Activated B cell treated with CpG ODN at 0.5 μM for 24 hours (primary cell): ENCODE measurements around the gene LGALS8. TPM values are rescaled to one million over a fixed set of nuclear protein-coding genes. Genes with fewer than 3 reads are reported as not detected.

Experiments
- ATAC-seq: fragments of 200-7000 bp; cut with Tn5 transposase; one replicate; pipeline ENCODE4 v1.10.0; 2021; ENCODE audit warnings: low read depth, mild to moderate bottlenecking, moderate library complexity
- CTCF ChIA-PET: fragments of 350-600 bp; sonication (Branson Sonifier 250); formaldehyde crosslinking; loops from one replicate; lab custom pipeline; 2021; ENCODE audit warnings: antibody characterized with exemption; lab: Charles Lee
- POLR2A ChIA-PET: fragments of 350-600 bp; sonication (Branson Sonifier 250); formaldehyde crosslinking; loops from one replicate; lab custom pipeline; 2021; ENCODE audit warnings: antibody characterized with exemption; lab: Charles Lee
- DNase-seq: peaks from one replicate; pipeline ENCODE4 v3.0.0; 2022
- H3K27ac Mint-ChIP-seq: one replicate; pipeline ENCODE4 v1.8.0; 2020; ENCODE audit warnings: mixed read lengths
- H3K27me3 Mint-ChIP-seq: one replicate; pipeline ENCODE4 v1.8.0; 2021; ENCODE audit warnings: mixed read lengths
- H3K36me3 Mint-ChIP-seq: one replicate; pipeline ENCODE4 v1.8.0; 2021; ENCODE audit warnings: low read depth, mixed read lengths
- H3K4me1 Mint-ChIP-seq: one replicate; pipeline ENCODE4 v1.8.0; 2021; ENCODE audit warnings: mixed read lengths
- H3K4me3 Mint-ChIP-seq: one replicate; pipeline ENCODE4 v1.8.0; 2020; ENCODE audit warnings: mild to moderate bottlenecking, mixed read lengths
- H3K9me3 Mint-ChIP-seq: one replicate; pipeline ENCODE4 v1.8.0; 2020; ENCODE audit warnings: mixed read lengths
- intact Hi-C: fragments of 100-400 bp; cut with micrococcal nuclease; formaldehyde crosslinking; loops from one replicate; pipeline ENCODE4 v1.15.1; 2024
- total RNA-seq: library from RNA; stranded (reverse); gene quantifications from 2 replicates; pipeline ENCODE4 v1.2.3, GENCODE V29; 2022
- TF ChIP-seq, protein P1 (sequence below): fragments of 200-600 bp; IDR thresholded peaks from one replicate; pipeline ENCODE4 v1.8.0; 2022; ENCODE audit warnings: antibody characterized with exemption, mild to moderate bottlenecking

The LGALS8 gene
- total RNA-seq, 1 donor from 2014 or later = 37.4 TPM

DNA sequence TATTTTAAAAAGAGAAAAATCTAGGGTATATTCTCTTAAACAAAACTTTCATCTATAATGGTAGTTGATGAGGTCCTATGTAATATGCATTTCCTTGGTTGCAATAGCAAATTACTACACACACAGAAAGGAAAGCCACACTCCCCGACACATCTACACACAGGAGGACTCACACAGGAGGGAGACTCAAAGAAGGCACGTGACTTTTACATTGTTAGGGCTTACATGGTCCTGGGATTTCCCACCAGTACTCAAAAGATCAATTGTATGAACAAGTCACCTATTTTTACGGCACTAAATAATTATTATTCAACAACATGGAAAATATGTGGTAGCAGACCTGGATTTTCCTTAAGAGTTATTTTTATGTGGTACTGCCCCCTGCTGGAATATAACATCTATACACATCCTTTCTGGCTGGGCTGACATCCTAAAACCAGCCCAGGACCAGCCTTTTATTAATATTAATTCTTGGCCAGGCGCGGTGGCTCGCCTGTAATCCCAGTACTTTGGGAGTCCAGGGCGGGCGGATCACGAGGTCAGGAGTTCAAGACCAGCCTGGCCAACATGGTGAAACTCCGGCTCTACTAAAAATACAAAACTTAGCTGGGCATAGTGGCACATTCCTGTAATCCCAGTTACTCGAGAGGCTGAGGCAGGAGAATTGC is 33.9 kb upstream of the LGALS8 start:
- H3K27me3 Mint-ChIP-seq = peaks cover 26% of the 10 kb centered on the region
- H3K27ac Mint-ChIP-seq = no peak overlapping the region
- H3K36me3 Mint-ChIP-seq = no peaks in the 10 kb centered on the region
- POLR2A ChIA-PET = interaction anchor here (0.6 kb wide), 1 partner anchor 11 kb away, joined by 3 read pairs; no protein-coding TSS in a partner anchor
- ATAC-seq (peak; percentile 49), DNase-seq (no peak)
- CTCF ChIA-PET = interaction anchor here (1.0 to 2.8 kb wide), 4 partner anchors 379 to 385 kb away, joined by 4 to 23 read pairs (median 10); no protein-coding TSS in a partner anchor
- intact Hi-C loops = loop anchor here (1.0 kb wide), 2 partner anchors 381 to 387 kb away; no protein-coding TSS in a partner anchor
- no peaks in the 10 kb centered on the region for H3K4me1 Mint-ChIP-seq
- TF ChIP-seq, protein P1, sequence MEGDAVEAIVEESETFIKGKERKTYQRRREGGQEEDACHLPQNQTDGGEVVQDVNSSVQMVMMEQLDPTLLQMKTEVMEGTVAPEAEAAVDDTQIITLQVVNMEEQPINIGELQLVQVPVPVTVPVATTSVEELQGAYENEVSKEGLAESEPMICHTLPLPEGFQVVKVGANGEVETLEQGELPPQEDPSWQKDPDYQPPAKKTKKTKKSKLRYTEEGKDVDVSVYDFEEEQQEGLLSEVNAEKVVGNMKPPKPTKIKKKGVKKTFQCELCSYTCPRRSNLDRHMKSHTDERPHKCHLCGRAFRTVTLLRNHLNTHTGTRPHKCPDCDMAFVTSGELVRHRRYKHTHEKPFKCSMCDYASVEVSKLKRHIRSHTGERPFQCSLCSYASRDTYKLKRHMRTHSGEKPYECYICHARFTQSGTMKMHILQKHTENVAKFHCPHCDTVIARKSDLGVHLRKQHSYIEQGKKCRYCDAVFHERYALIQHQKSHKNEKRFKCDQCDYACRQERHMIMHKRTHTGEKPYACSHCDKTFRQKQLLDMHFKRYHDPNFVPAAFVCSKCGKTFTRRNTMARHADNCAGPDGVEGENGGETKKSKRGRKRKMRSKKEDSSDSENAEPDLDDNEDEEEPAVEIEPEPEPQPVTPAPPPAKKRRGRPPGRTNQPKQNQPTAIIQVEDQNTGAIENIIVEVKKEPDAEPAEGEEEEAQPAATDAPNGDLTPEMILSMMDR = no peak
- H3K9me3 Mint-ChIP-seq = no peaks in the 10 kb centered on the region
- no peak overlapping the region for H3K4me3 Mint-ChIP-seq

DNA sequence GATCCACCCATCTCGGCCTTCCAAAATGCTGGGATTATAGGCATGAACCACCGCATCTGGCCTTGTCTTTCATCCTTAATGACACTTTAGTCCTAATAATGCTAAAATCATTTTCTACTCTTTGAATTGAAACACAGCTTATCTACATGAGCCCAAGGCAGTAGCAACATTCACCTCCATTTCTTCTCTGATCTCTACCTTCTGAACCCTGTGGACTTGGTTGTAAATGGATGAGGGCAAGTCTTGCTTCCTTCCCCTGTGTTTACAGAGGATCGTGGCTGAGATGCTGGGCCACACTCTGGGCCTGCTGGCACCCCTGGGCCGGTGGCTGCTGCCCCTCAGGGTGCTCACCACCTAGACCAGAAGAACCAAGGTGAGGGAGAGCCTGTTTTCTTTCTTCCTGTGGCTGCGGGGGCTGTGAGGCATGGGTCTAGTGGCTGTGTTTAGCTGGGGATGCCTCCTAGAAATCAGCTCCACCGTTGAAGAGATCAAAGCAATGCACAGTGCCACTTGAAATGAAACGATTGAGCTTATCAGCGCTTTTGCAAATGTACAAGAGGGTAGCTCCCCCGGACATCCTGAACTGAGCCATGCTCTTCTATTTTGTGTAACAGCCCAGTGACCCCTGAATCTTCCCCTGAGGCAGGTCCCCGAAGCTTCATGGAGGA is 32.2 kb upstream of the LGALS8 start:
- ATAC-seq (no peak), DNase-seq (no peak)
- TF ChIP-seq, protein P1 = no peak
- ChIA-PET CTCF (interaction anchor here (1.0 to 2.7 kb wide), 2 partner anchors 383 to 386 kb away, joined by 6 to 23 read pairs; no protein-coding TSS in a partner anchor), POLR2A (interaction anchor here (0.5 kb wide), 1 partner anchor 46 kb away, joined by 8 read pairs; no protein-coding TSS in a partner anchor)
- H3K4me1 Mint-ChIP-seq = no peaks in the 10 kb centered on the region
- intact Hi-C loops = no loop called here
- H3K36me3 Mint-ChIP-seq = no peaks in the 10 kb centered on the region
- peaks cover 30% of the 10 kb centered on the region for H3K27me3 Mint-ChIP-seq
- H3K4me3 Mint-ChIP-seq = no peak overlapping the region
- H3K27ac Mint-ChIP-seq = no peak overlapping the region
- H3K9me3 Mint-ChIP-seq = no peaks in the 10 kb centered on the region

DNA sequence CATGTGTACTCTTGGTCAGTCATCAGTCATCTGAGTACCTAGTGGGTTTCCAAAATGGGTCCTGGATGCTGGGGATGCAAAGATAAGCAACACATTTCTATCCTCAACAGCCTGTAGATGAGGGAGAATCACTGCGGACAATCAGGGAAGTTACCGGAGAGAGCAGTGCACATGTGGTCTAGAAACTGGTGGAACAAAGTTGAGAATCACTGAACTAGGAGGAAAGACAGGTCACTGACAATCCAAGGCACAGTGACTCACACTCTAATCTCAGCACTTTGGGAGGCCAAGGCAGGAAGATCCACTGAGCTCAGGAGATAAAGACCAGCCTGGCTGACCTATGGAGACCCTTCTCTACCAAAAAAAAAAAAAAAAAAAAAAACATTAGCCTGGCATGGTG is 31.4 kb upstream of the LGALS8 start:
- no peak for DNase-seq
- intact Hi-C loops = no loop called here
- no peak for ATAC-seq
- no peak overlapping the region for H3K4me3 Mint-ChIP-seq
- POLR2A ChIA-PET = no interaction called here
- H3K9me3 Mint-ChIP-seq = no peaks in the 10 kb centered on the region
- TF ChIP-seq, protein P1 = no peak
- no peaks in the 10 kb centered on the region for H3K4me1 Mint-ChIP-seq
- H3K27ac Mint-ChIP-seq = no peak overlapping the region
- H3K36me3 Mint-ChIP-seq = no peaks in the 10 kb centered on the region
- peaks cover 34% of the 10 kb centered on the region for H3K27me3 Mint-ChIP-seq
- CTCF ChIA-PET = interaction anchor here (1.0 to 2.7 kb wide), 2 partner anchors 384 to 387 kb away, joined by 6 to 23 read pairs; no protein-coding TSS in a partner anchor

GRCh38 chr1:236494082-236494481 is 29.7 kb upstream of the LGALS8 start:
- Mint-ChIP-seq H3K4me3 (no peak overlapping the region), H3K27me3 (peaks cover 37% of the 10 kb centered on the region), H3K36me3 (no peaks in the 10 kb centered on the region), H3K27ac (no peak overlapping the region), H3K9me3 (no peaks in the 10 kb centered on the region), H3K4me1 (no peaks in the 10 kb centered on the region)
- ATAC-seq (no peak), DNase-seq (no peak)
- ChIA-PET CTCF (no interaction called here), POLR2A (no interaction called here)
- TF ChIP-seq, protein P1 = no peak
- intact Hi-C loops = no loop called here
